ENCODE data around the gene RPS6KA6.

The RPS6KA6 gene

DNA sequence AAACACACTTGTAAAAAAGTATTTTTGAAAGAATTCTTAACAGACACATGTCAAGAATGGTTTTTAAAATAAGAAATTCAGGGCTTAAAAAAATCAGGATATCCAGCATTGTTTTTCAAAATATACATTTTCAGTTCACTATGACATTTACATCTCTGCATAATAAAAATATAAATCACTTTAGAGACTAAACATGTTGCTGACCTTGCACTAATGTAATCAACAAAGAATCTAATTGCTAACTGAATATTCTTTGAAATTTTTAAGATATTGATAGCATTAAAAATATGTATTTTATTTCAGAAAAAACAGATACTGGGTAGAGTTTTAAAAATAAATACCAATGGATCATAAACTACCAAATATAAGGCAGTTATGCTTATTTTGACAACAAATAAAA is 26.4 kb downstream of the RPS6KA6 start:
- no peak for DNase-seq

DNA sequence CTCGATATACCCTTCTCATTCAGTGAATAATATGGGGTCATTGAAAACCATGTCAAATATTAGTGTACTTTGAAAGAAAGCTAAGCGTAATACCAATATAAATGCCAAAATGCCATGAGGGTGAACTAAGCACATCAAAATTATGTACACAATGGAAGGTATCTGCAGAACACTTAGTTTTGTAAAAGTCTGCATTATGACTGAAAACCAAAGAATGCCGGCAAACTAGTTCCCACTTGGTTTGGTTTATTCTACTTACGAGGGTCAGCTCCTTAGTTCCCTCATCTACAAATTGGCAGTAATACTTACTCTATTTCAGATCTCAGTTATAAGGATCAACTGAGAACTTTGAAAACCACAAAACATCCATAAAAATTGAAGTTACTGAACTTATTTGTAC is 27.3 kb downstream of the RPS6KA6 start:
- no peak for DNase-seq

- DNase-seq: no peak
Measured at GRCh38 chrX:84156821-84157220, 31.2 kb downstream of the RPS6KA6 start.

DNA sequence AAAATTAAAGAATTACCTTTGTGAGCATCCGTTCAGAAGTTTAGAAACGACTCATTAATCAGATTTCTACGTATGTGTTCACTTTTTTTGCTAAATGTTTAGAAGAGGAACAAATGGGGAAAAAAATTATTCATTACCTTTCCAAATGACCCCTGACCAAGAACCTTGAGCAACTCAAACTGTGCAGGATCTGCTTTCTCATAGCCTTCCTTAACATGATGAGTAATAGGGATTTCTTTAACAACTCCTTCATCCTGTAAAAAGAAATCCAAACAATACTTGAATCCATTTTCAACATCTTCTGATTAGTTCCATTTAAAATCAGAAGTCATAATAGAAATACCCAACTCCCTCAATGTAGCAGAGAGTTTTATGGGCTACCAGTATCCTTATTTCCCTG is 32.1 kb downstream of the RPS6KA6 start:
- DNase-seq: no peak

DNA sequence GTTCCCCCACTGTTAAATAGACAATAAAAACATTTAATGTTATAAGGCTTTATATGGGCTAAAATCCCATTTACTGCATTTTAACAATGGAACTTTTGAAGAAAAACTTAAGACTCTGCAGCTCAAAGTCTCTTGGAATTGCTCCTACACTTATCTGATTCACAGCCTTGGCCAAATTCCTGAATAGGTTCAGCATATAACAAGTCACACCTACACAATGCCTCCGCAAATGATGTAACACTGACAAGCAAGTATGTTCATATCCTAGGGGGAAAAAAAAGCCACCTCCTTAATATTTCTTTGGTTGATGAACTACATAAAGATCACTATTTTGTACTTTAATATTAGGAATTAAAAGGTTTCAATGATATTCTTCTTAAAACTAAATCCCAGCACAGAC is 34.5 kb downstream of the RPS6KA6 start:
- DNase-seq: no peak

GRCh38 chrX:84144991-84145390 is 43.0 kb downstream of the RPS6KA6 start:
- no peak for DNase-seq

- DNase-seq: no peak
Measured at GRCh38 chrX:84144281-84144680, 43.7 kb downstream of the RPS6KA6 start.

GRCh38 chrX:84133023-84133422 is 55.0 kb downstream of the RPS6KA6 start:
- DNase-seq: no peak

DNA sequence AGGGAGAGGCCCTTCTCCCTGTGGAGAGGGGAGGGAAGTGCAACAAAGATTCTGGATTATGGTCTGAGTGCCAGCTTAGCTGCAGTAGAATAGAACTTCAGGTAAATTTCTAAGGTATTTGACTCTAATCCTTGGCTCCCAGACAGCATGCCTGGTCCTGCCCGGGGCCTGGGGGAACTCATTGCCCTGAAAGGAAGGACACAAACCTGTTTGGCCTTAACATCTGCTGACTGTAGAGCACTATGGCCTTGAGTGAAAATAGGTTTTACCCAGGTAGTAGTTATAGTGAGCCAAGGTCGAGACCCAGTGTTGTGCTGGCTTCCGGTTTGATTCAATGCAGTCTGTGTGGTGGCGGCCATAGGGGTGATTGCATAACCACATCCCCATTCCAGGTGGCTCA is 64.4 kb downstream of the RPS6KA6 start:
- no peak for DNase-seq

GRCh38 chrX:84118769-84119168 is 69.2 kb downstream of the RPS6KA6 start:
- DNase-seq: no peak

GRCh38 chrX:84118315-84118714 is 69.7 kb downstream of the RPS6KA6 start:
- no peak for DNase-seq

DNA sequence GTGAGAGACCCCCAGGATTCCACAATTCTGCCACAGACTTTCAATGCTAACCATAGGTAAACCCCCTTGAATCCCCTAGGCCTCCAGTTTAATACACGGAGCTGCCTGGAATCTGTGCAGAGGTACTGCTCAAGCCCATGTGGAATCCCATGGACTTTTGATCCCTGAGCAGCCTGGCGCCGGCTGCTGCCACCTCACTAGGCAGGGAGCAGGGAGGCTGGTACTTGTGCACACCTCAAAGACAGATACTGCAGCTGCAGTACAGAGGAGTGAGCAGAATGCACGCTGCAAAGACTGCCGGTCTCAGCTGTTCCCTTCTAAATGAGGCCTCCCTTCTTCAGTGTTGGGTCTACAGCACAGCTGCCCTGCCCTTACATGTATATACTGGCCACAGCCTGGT is 79.4 kb downstream of the RPS6KA6 start:
- no peak for DNase-seq

- no peak for DNase-seq
Measured at GRCh38 chrX:84099120-84099519, 88.9 kb downstream of the RPS6KA6 start.

- peak; percentile 31 for DNase-seq
Measured at GRCh38 chrX:84079479-84080197, 108.4 kb downstream of the RPS6KA6 start.

DNA sequence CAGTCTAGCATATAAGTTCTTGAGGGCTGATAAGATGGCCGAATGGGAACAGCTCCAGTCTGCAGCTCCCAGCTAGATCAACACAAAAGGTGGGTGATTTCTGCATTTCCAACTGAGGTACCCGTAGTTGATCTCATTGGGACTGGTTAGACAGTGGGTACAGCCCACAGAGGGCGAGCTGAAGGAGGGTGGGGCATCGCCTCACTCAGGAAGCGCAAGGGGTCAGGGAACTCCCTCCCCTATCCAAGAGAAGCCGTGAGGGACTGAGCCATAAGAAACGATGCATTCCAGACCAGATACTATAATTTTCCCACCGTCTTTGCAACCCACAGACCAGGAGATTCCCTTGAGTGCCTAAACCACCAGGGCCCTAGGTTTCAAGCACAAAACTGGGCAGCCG is 109.0 kb downstream of the RPS6KA6 start:
- DNase-seq: no peak

GRCh38 chrX:84064814-84065213 is 123.2 kb downstream of the RPS6KA6 start:
- DNase-seq: no peak

GRCh38 chrX:84064164-84064563 is 123.8 kb downstream of the RPS6KA6 start:
- no peak for DNase-seq

DNA sequence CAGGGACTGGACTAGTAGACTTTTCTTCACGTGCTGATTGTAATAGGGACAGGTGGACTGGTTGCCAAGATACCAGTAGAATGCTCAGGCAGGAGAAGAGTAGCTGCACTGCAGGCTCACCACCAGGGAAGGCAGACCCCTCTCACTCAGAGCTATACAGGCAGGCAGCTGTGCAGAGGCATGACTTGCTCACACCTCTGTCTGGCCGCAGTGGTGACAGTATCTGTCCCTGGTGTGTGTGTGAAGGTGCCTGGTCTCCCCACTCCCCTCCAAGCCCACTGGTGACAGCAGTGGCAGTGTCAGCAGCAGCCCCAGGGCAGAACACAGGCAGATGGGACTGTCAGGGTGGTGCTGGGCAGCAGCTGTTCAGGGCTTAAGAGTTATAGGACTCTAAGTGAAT is 140.7 kb downstream of the RPS6KA6 start:
- no peak for DNase-seq

- peak; percentile 13 for DNase-seq
Measured at GRCh38 chrX:84046403-84046984, 141.5 kb downstream of the RPS6KA6 start.

DNA sequence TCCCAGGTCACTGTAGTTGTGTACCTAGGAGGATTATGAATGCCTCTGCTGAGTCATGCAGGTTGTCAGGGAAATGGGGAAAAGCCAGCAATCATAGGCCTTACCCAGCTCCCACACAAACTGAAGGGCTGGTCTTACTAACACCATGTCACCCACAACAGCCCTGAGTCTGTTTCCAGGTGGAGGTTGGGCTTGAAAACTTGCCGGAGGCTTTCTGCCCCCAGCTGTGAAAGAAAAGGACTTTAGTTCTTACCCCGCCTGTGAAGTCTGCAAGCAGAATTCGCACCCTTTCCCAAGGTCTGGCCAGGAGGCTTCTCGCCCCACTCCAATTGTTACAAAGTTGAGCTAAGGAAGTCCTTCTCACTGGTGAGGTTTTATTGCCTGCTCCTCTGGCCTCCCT is 143.9 kb downstream of the RPS6KA6 start:
- DNase-seq: no peak

Data from NCI-H345 (cell line).